GOT3 (cell line): ENCODE results near the gene LMX1B.
A peak's percentile ranks its signal among the peaks of the same experiment; 100 is the strongest.
"Not testable (repeated sequence)": the region's sequence is repeated elsewhere in the genome, so short reads cannot be mapped to it uniquely, and the experiment has no call there.

Experiments
- DNase-seq: peaks from one replicate; lab custom pipeline; 2025; ENCODE audit warnings: mixed read lengths; lab: John Stamatoyannopoulos, UW

The LMX1B gene

DNA sequence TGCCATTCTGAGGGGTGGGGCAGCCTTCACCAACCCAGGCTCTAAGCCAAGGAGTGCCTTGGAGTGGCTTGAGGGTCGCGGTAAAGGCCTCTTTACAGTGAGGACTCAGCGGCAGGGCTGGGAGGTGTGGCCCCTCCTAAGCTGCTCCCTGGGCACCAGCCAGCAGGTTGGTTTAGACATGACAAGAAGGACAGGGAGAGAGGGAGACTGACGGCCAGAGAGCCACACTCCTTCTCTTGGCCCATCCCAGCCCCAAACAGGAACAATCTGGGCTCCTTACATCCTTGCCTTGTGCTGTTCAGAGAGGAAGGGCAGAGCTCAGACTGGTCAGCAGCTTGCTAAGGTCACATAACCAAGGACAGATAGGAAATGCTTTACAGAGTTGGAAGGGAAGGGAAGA lies 94.5 kb downstream of the LMX1B start:
- no peak for DNase-seq

DNA sequence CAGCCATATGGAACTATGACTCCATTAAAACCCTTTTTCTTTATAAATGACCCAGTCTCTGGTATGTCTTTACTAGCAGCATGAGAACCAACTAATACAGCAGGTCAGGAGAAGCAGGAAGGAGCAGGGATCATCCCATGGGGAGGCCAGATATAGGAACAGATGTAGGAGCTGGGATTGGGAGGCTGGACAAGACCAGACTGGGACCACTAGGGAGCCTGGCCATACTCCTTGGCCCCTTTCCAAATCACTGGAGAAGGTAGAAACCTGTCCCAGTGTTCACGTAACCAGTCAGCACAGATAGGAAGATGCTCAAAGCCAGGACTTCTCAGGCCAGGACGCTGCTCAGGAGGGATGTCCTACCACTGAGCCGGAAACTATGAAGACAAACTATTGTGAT lies 95.5 kb downstream of the LMX1B start:
- DNase-seq: no peak

DNA sequence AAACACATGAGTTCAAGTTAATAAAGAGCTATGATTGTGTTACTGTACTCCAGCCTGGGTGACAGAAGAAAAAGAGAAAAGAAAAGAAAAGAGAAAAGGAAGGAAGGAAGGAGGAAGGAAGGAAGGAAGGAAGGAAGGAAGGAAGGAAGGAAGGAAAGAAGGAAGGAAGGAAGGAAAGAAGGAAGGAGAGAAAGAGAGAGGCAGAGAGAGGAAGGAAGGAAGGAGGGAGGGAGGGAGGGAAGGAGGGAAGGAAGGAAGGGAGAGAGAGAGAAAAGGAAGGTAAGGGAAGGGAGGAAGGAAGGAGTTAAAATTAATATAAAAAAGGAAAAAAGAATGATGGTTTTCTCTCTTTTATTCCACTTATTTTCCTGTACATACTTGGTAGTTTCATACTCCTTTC lies 101.7 kb downstream of the LMX1B start:
- DNase-seq: no peak

GRCh38 chr9:126717441-126717840 lies 103.7 kb downstream of the LMX1B start:
- not testable (repeated sequence) for DNase-seq

DNA sequence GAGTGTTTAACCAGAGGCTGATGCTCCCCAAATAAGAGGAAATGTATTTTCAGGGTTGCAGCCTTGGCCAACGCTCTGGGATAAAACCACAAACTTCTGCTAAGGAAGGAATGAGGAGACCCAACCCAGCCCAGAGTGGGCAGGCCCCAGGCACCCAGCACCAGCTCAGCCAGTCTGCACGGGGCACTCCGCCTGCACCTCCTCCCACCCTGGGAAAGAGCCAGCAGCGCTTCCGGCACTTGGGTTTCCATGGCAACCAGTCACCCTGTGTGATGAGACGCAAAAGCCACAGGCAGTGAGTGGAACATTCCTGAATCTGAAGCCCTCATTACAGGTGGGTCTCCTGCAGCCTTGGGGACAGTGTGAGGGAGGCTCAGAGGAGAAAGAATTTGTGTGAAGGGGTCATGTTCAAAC lies 105.9 kb downstream of the LMX1B start:
- no peak for DNase-seq

- no peak for DNase-seq
Measured at GRCh38 chr9:126720036-126720435, 106.3 kb downstream of the LMX1B start.

GRCh38 chr9:126720661-126721563 lies 107.2 kb downstream of the LMX1B start:
- no peak for DNase-seq

DNA sequence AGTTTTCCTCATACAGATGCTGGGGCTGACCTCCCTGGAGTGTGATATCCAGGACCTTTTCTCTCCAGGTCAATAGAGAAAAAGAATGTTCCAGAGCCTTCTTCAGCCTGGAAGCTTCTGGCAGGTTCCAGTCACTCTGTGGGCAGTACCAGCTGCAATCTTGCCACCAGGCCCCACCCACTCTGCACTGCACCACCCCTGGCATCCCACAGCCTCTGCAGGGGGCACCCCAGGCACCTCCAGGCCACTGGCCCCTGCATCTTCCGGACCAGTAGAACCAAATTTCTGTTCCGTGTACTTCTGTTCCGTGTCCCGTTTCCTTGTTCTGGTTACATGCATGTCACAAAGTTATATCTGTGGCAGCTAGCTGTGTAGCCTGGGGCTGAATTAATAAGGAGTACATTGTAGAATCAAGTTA lies 107.8 kb downstream of the LMX1B start:
- DNase-seq: no peak

DNA sequence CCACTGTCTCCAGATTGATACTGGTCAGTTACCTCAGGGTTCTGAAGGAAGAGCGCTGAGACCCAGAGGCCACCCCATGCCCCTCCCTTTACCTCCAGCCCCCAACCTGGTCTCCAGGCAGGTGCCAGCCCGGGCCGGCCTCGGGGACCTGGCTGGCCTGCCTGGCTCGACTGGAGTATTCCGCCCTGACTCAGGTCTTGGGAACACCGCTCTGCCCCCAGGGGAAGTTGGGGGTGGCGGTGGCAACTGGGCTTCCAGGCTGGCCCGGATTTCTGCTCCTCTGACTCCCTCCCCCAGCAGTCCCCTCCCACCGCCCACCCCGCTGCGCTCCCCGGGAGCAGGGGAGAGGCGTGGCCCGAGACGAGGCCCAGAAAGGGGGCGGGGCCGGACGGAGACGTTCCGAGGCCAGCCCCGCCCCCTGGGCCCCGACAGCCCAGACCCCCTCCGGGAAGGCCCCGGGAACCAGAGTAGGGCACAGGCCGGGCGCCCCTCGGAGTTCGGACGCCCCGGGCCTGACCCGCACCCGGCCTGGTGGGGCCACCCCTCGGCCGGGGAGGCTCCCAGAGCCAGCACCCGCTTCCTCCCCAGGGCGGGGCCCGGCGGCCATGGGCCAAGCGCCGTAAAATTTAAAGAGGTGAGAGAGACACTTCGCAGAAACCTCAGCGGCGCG lies 108.7 kb downstream of the LMX1B start:
- DNase-seq: peak; percentile 6

DNA sequence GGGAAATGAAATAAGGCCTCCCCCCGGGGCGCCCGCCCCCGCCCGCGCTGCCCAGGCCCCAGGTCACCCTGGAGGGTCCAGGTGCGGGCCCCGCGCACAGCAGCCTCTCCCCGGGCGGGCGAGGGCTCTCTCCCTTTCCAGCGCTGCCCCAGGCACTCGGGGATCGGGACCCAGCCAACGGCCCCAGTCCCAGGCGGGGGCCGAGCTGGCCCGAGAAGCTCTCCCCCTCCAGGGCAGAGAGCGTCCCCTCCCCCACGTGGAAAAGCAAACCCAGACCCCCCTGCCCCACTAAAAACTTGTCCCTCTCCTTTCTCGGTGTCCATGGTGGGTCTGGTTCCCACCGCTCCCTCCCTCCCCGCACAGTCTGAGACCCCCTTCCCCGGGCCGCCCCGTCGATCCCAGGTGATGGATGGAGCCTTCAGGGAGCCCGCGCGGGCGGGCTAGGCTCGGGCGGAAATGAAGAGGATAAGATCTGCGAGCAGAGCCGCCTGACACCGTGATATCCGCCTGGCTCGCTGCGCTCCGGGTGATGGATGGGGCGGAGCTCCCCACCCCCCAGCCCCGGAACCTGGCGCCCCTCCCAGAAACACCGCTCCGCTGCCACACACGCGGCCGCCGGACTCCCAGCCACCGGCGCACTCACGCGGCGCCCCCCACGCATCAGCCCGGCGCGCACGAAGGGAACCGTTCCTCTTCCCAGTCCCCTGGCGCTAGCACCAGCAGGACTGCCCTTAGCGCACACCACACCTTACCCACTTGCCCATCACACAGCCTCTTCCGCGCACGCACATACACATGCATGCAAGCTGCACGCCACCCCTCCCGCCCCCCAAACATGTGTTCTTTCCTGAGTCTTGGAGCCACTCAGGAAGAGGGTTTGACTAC lies 109.4 kb downstream of the LMX1B start:
- DNase-seq: no peak

DNA sequence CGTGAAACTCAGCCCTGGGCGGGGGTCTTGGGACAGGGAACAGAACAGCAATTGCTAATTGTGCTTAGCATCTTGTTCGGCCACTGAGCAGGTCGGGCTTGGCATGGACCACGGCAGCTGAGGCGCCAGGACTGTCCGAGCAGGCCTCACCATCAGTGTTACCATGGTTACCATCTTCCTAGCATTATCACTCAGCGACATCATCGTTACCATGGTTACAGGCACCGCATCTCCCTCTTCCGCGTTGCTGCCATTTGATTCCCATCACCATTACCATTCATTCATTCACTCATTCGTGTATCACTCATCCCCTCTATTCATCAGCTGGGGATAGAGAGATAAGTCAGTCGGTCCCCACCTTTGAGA lies 110.1 kb downstream of the LMX1B start:
- no peak for DNase-seq

- DNase-seq: no peak
Measured at GRCh38 chr9:126724226-126724625, 110.5 kb downstream of the LMX1B start.

DNA sequence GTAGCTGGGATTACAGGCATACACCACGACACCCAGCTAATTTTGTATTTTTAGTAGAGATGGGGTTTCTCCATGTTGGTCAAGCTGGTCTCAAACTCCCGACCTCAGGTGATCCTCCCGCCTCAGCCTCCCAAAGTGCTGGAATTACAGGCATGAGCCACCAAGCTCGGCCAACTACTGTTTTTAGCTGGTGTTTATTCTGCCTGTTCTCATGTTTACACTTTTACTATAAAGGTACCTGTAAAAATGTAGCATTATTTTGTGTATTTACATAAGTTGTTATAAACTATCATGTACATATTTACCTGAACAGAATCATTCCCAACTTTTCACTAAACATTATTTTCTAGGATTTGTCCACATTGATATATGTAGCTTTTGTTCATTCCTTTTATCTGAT lies 111.8 kb downstream of the LMX1B start:
- DNase-seq: not testable (repeated sequence)

DNA sequence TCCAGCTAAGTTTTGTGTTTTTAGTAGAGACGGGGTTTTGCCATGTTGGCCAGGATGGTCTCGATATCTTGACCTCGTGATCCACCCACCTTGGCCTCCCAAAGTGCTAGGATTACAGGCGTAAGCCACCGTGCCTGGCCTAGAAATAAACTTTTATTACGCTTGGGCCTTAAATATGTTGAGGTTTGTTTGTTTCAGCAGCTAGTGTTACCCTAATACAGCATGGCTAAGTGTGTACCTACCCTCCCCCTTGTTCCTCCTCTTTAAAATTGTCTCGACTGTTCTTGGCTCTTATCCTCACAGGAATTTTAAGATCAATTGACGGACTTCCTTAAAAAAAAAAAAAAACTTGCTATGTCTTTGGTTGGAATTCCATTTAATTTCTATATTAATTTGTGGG lies 114.5 kb downstream of the LMX1B start:
- not testable (repeated sequence) for DNase-seq

DNA sequence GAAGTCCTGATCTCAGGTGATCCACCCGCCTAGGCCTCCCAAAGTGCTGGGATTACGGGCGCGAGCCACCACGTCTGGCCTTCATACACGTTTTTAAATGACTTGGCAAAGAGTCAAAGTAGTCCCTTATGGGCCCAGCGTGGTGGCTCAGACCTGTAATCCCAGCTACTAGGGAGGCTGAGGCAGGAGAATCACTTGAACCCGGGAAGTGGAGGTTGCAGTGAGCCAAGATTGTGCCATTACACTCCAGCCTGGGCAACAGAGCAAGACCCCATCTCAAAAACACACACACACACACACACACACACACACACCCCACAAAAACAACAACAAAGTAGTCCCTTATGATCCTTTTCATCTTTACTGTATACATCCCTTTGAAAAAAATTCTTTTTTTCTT lies 116.9 kb downstream of the LMX1B start:
- not testable (repeated sequence) for DNase-seq

DNA sequence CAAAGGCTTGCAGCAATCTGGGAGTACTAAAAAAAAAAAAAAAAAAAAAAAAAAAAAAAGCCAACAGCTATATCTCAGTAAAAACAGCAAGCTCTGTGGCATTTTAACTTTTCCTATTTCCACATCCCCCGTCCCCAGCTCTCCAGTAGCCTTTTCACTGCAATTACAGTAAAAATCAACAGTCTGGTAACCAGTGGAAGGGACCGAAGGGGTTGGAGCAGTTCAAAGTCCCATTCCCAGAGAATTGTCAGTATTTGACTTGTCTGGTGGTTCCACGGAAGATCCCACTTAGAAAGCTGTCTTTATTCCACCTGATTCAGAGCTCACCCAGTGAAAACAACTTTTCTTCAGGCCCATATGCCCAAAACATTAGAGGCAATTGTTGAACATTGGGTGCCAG lies 119.3 kb downstream of the LMX1B start:
- DNase-seq: no peak

- no peak for DNase-seq
Measured at GRCh38 chr9:126734877-126735276, 121.1 kb downstream of the LMX1B start.

GRCh38 chr9:126735482-126735881 lies 121.8 kb downstream of the LMX1B start:
- DNase-seq: no peak

DNA sequence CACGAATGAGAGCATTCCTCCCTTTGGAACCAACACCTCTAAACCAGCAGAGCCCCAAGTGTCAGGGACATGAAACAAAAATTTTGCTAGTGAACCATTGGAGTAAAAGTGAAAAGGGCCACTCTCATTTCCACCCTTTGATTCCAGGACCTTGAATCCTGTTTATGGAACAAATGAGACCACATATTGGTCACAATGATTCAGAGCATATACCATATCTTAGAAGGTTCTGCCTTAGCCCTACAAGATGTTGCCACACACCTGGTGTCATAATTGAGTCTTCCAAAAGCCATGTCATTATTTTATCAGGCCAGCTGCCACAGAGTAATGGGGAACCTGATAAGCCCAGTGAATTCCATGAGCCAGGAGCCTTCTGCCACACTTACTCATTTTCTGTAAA lies 124.8 kb downstream of the LMX1B start:
- DNase-seq: no peak

- no peak for DNase-seq
Measured at GRCh38 chr9:126743041-126743440, 129.3 kb downstream of the LMX1B start.

DNA sequence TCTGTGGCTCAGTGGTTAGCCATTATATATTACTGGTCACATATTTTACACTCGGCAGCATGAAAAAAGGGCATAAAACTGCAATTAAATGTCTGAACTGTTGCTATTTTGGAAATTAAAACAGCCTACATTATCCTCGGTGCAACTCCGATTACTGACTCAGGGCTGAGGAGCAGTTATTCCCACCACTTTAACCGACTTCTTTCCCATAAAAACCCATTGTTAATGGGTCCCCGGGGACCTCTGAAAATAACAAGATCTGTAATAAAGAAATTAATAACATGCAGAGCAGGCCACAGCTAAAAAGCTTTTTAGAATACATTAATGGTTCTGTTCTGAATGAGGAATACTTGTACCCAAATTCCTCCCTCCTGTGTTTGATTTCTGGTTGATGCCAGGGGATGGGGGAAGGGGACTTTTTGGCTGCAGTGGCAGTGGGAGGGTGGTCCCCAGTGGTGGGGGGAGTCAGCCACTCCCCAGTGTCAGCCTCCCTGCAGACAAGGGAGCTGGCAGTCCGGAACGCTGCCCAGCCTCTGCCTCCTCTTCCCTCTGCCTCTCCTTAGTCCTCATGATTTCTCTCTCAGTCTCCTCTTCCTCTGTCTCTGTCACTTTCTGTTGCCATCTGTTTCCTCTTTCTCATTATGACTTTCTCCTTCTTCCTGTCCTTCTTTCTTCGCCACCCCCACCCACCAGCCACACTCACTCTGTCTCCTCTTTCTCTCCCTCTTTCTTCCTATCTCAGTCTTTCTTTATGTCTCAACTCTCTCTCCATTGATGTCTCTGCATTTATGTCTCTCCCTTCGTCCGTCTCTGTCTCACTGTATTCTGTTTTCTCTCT lies 132.1 kb downstream of the LMX1B start:
- DNase-seq: no peak
